Stimulated activated CD8-positive, alpha-beta memory T cell treated with anti-CD3 and anti-CD28 coated beads, Interleukin-12 subunit alpha, Interleukin-12 subunit beta, amount 100 ng/mL, for 4 hours (primary cell): Measurements from ENCODE around the gene IFNA5.

Experiments used
- DNase-seq: peaks from one replicate; pipeline ENCODE4 v3.0.0-alpha.2; 2020; ENCODE audit warnings: low read depth

Gene IFNA5

GRCh38 chr9:21294364-21294774, 10.7 kb downstream of the IFNA5 start:
- DNase-seq = no peak

GRCh38 chr9:21289848-21290247, 15.3 kb downstream of the IFNA5 start:
- DNase-seq = no peak

GRCh38 chr9:21287280-21287679, 17.8 kb downstream of the IFNA5 start:
- DNase-seq = no peak

DNA sequence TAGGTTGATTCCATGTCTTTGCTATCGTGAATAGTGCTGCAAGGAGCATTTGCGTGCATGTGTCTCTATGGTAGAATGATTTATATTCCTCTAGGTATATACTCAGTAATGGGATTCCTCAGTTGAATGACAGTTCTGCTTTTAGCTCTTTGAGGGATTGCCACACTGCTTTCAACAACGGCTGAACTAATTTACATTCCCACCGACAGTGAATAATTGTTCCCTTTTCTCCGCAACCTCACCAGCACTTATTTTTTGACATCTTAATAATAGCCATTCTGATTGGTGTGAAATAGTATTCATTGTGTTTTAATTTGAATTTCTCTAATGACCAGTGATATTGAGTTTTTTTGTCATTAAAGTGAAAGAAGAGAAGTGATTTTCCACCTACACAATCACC, 18.5 kb downstream of the IFNA5 start:
- DNase-seq = no peak

GRCh38 chr9:21286099-21286498, 19.0 kb downstream of the IFNA5 start:
- no peak for DNase-seq

DNA sequence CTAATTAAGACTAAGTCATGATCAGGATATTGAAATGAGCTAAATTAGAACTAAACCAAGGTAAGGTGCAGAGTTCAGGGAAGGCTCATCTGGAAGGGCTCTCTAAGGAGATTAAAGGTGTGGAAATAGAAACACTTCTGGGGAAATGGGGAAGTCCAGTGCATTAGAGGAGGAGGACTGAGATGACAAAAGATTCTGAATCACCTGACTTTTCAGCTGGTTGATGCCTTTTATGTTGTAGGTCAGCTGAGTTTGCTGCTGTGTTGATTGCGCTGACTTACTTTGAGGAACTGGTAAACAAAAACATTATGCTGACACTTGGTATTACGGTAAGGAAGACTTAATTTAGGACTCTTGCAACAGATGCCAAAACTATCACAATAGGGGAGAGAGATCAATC, 23.8 kb downstream of the IFNA5 start:
- no peak for DNase-seq

- DNase-seq = no peak
These were observed 36.8 kb downstream of the IFNA5 start for GRCh38 chr9:21268347-21268657.

GRCh38 chr9:21267485-21268346, 37.4 kb downstream of the IFNA5 start:
- no peak for DNase-seq

- no peak for DNase-seq
These were observed 38.2 kb downstream of the IFNA5 start for GRCh38 chr9:21266733-21267484.

DNA sequence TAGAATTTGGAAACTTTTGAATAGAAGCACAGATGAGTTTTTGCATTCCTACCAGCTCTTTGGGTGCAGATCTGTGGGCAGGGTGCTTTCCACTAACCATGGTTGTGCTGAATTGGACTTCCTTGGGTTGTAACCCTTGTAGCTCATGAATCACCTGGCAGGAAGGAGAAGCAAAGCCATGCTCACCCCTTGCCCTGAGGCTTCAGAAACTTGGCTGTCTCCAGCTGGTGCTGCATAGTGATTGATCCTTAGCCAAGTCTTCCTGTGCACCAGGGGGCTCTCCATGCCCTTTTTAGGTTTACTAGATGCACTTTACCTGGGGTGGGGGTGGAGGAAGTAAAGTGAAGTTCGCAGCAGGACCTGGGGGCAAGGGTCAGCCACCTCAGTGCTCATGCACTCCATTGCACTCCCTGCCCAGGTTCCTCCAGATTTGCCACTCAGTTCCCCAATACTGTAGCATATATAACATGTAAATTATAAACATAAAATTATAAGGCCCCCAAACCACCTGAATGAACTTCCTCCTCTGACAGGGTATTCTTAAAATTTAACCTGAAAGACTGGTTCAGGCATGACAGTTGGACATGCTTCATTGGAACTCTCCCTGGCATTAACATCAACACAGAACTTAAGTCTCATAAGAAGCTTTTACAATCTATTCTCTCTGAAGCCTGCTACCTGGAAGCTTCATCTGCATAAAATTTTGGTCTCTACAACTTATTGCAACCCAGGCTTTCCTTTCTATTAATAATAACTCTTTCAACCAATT, 39.5 kb downstream of the IFNA5 start:
- DNase-seq = no peak

- no peak for DNase-seq
These were observed 49.4 kb downstream of the IFNA5 start for GRCh38 chr9:21255538-21256212.
